Caco-2 (cell line): ENCODE data around the gene PADI6. TPM values are rescaled to one million over a fixed set of nuclear protein-coding genes. Genes with fewer than 3 reads are reported as not detected.

Experiments used
- BruUV-seq: library from RNA; stranded (reverse); fragments of 400-500 nt; replicated peaks from 2 replicates; lab custom pipeline; 2021; lab: Mats Ljungman, UMichigan
- CTCF ChIA-PET: fragments of 300-600 bp; sonication (Branson Sonifier 250); formaldehyde crosslinking; loops from one replicate; lab custom pipeline; 2022; ENCODE audit warnings: antibody characterized with exemption; lab: Charles Lee
- POLR2A ChIA-PET: fragments of 300-600 bp; sonication (Branson Sonifier 250); formaldehyde crosslinking; loops from one replicate; lab custom pipeline; 2022; ENCODE audit warnings: antibody characterized with exemption; lab: Charles Lee
- DNase-seq, 2 experiments: peaks; one replicate each; pipeline versions ENCODE4 v3.0.0 to v3.0.0-alpha.2; 2020 to 2022
- H3K27me3 ChIP-seq: replicated peaks from 2 replicates; pipeline ENCODE4 v1.6.0; 2011; ENCODE audit warnings: low read length; ENCODE audit not compliant: control insufficient read depth, insufficient read depth
- H3K36me3 ChIP-seq: 2 replicates; pipeline ENCODE4 v1.5.1; 2011; ENCODE audit warnings: low read length; ENCODE audit not compliant: control insufficient read depth, insufficient read depth
- H3K4me1 ChIP-seq: fragments of 250-450 bp; sonication (Bioruptor Pico); 2 replicates; pipeline ENCODE4 v1.5.1; 2020; ENCODE audit warnings: mild to moderate bottlenecking
- H3K4me3 ChIP-seq: 2 replicates; pipeline ENCODE4 v1.5.1; 2011; ENCODE audit warnings: low read depth, mild to moderate bottlenecking, control low read depth, low read length
- H3K9me3 ChIP-seq: fragments of 250-450 bp; sonication (Bioruptor Pico); 2 replicates; pipeline ENCODE4 v1.5.1; 2020; ENCODE audit warnings: mild to moderate bottlenecking, moderate library complexity
- H3K27ac Mint-ChIP-seq: one replicate; pipeline ENCODE4 v1.8.0; 2022; ENCODE audit warnings: mixed read lengths; ENCODE audit not compliant: unreplicated experiment
- H3K27me3 Mint-ChIP-seq: one replicate; pipeline ENCODE4 v1.8.0; 2022; ENCODE audit warnings: mixed read lengths; ENCODE audit not compliant: insufficient read depth, unreplicated experiment
- H3K36me3 Mint-ChIP-seq: one replicate; pipeline ENCODE4 v1.8.0; 2022; ENCODE audit warnings: mild to moderate bottlenecking, mixed read lengths; ENCODE audit not compliant: insufficient read depth, unreplicated experiment
- H3K4me1 Mint-ChIP-seq: one replicate; pipeline ENCODE4 v1.8.0; 2022; ENCODE audit warnings: low read depth, mixed read lengths; ENCODE audit not compliant: unreplicated experiment
- H3K4me3 Mint-ChIP-seq: one replicate; pipeline ENCODE4 v1.8.0; 2022; ENCODE audit warnings: mild to moderate bottlenecking, moderate library complexity, mixed read lengths; ENCODE audit not compliant: unreplicated experiment
- H3K9me3 Mint-ChIP-seq: one replicate; pipeline ENCODE4 v1.8.0; 2022; ENCODE audit warnings: mixed read lengths; ENCODE audit not compliant: unreplicated experiment
- intact Hi-C: fragments of 100-400 bp; cut with micrococcal nuclease; formaldehyde crosslinking; loops from one replicate; pipeline ENCODE4 v1.10.0; 2022; ENCODE audit not compliant: unreplicated experiment
- total RNA-seq: library from RNA; stranded (reverse); gene quantifications from 2 replicates; pipeline ENCODE4 v1.2.3, GENCODE V29; 2022
- TF ChIP-seq, protein P1 (sequence below), 2 experiments: fragments of 200-600 bp in 1 of 2; IDR thresholded peaks; 1 replicate in 1 of 2; 2 replicates in 1 of 2; pipeline versions ENCODE4 v1.5.1 to v1.8.0; 2011 to 2022; ENCODE audit warnings: antibody characterized with exemption in 1 of 2, control low read depth in 1 of 2, inconsistent platforms in 1 of 2, low read depth in 1 of 2, low read length in 1 of 2, mild to moderate bottlenecking in 1 of 2, moderate library complexity in 1 of 2; ENCODE audit not compliant: insufficient read depth in 1 of 2, severe bottlenecking in 1 of 2, unreplicated experiment in 1 of 2

PADI6 gene
- total RNA-seq, 1 experiment from 2014 or later, result not detected

DNA sequence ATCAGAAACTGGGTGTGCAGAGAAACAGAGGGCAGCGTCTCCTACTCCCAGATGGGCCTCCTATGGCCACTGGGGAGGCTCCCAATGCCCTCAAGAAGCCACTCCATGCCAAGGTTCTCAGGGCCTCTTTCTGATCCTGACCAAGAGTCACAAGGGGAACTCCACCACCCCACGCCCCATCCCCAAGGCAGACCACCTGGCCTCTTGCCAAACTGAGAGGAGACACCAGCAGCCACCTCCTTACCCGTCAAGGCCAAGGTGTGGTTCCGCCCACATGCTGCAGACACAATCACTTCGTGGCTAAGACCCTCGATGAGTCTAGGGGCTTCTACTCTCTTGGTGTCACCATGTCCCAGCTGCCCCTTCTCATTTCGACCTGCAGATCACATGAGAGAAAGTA is 50.5 kb downstream of the PADI6 start:
- intact Hi-C loops, result no loop called here
- H3K4me3 Mint-ChIP-seq, result no peak overlapping the region
- Histone ChIP-seq H3K27me3 (no peaks in the 10 kb centered on the region), H3K9me3 (no peaks in the 10 kb centered on the region), H3K4me3 (no peak overlapping the region), H3K36me3 (peaks cover 3% of the 10 kb centered on the region), H3K4me1 (no peaks in the 10 kb centered on the region)
- TF ChIP-seq, protein P1, sequence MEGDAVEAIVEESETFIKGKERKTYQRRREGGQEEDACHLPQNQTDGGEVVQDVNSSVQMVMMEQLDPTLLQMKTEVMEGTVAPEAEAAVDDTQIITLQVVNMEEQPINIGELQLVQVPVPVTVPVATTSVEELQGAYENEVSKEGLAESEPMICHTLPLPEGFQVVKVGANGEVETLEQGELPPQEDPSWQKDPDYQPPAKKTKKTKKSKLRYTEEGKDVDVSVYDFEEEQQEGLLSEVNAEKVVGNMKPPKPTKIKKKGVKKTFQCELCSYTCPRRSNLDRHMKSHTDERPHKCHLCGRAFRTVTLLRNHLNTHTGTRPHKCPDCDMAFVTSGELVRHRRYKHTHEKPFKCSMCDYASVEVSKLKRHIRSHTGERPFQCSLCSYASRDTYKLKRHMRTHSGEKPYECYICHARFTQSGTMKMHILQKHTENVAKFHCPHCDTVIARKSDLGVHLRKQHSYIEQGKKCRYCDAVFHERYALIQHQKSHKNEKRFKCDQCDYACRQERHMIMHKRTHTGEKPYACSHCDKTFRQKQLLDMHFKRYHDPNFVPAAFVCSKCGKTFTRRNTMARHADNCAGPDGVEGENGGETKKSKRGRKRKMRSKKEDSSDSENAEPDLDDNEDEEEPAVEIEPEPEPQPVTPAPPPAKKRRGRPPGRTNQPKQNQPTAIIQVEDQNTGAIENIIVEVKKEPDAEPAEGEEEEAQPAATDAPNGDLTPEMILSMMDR (IDR thresholded peaks at IDR 0.05; ENCODE audit: insufficient read depth in 1 of 2, low read depth in 1 of 2, low read length in 1 of 2, severe bottlenecking in 1 of 2, unreplicated experiment in 1 of 2), result no peak
- H3K9me3 Mint-ChIP-seq, result no peaks in the 10 kb centered on the region
- ChIA-PET CTCF (no interaction called here), POLR2A (no interaction called here)
- no peak for DNase-seq
- peaks cover 94% of the 10 kb centered on the region for H3K36me3 Mint-ChIP-seq
- BruUV-seq, result no TSS peak
- no peak overlapping the region for H3K27ac Mint-ChIP-seq
- H3K27me3 Mint-ChIP-seq, result no peaks in the 10 kb centered on the region
- no peaks in the 10 kb centered on the region for H3K4me1 Mint-ChIP-seq

DNA sequence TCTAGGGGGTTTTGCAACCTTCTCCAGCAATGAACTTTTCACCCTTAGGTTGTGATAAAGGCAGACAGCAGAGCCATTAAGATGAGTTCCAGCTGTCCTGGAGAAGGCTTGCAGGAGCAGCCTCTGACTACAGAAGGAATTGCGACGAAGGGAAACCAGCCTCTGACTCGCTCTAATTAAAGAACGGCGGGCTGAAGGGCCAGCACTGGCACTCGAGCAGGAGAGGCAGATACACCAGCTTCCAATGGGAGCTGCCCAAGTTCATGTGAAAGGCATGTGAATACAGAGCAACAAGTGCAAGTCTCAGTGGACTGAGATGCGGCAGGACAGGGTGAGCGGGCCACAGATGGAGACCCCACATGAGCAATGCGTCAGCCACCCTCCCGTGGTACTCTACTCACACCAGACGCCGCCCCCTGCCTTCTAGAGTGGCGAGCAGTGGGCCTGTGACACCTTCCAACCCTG is 51.8 kb downstream of the PADI6 start:
- Mint-ChIP-seq H3K27me3 (no peaks in the 10 kb centered on the region), H3K4me1 (no peaks in the 10 kb centered on the region), H3K4me3 (no peak overlapping the region), H3K9me3 (no peaks in the 10 kb centered on the region), H3K36me3 (peaks cover 91% of the 10 kb centered on the region), H3K27ac (no peak overlapping the region)
- no peak overlapping the region for H3K4me3 ChIP-seq
- no TSS peak for BruUV-seq
- no peaks in the 10 kb centered on the region for H3K4me1 ChIP-seq
- peaks cover 3% of the 10 kb centered on the region; the same call in 1 of the 2 replicates for H3K36me3 ChIP-seq
- ChIA-PET CTCF (no interaction called here), POLR2A (no interaction called here)
- no peaks in the 10 kb centered on the region for H3K9me3 ChIP-seq
- no peaks in the 10 kb centered on the region for H3K27me3 ChIP-seq
- TF ChIP-seq, protein P1 (IDR thresholded peaks at IDR 0.05; ENCODE audit: insufficient read depth in 1 of 2, low read depth in 1 of 2, low read length in 1 of 2, severe bottlenecking in 1 of 2, unreplicated experiment in 1 of 2), result no peak
- intact Hi-C loops, result no loop called here
- no peak for DNase-seq

DNA sequence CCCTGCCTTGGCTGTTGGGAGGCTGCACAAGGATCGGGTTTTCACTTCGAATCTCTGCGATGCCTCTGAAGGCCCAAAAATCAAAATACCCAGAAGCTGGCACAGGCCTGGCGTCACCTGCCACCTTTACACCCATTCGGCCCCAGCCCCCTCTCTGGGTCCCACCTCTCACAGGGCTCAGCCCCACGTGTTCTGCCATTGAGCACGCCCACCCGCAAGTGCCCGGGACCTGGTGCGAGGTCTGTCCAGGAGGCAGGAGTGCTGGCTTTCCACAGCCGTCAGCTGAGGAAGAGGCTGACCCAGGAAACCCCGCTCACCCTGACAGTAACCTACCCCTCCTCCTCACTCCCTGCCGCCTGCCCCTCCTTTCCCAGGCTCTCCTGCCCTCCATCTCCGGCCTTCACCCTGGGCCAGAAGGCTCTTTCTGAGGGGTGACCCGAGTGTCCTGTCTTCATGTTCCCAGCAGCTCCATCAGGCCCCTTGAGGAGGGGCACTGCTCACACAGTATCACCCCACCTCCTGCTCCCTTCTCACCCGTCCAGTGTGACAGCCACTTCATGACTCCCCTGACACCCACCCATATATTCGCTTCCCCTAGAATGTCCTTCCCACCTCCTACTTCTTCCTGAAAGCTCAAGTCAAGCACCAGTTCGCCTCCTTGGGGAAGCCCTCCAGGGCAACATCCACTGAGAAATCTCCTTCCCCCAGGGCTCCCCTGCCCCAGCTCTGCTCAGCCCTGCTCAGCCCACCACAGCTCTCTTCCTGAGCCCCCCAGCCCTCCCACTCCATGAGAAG is 54.0 kb downstream of the PADI6 start:
- BruUV-seq, result no TSS peak
- ChIA-PET CTCF (no interaction called here), POLR2A (no interaction called here)
- H3K27me3 Mint-ChIP-seq, result no peaks in the 10 kb centered on the region
- Histone ChIP-seq H3K27me3 (no peaks in the 10 kb centered on the region), H3K9me3 (no peaks in the 10 kb centered on the region), H3K4me1 (no peaks in the 10 kb centered on the region), H3K36me3 (peaks cover 1% of the 10 kb centered on the region; the same call in 1 of the 2 replicates), H3K4me3 (no peak overlapping the region)
- H3K27ac Mint-ChIP-seq, result no peak overlapping the region
- no peak for DNase-seq
- H3K4me1 Mint-ChIP-seq, result no peaks in the 10 kb centered on the region
- H3K9me3 Mint-ChIP-seq, result no peaks in the 10 kb centered on the region
- TF ChIP-seq, protein P1 (IDR thresholded peaks at IDR 0.05; ENCODE audit: insufficient read depth in 1 of 2, low read depth in 1 of 2, low read length in 1 of 2, severe bottlenecking in 1 of 2, unreplicated experiment in 1 of 2), result no peak
- peaks cover 88% of the 10 kb centered on the region for H3K36me3 Mint-ChIP-seq
- no peak overlapping the region for H3K4me3 Mint-ChIP-seq
- intact Hi-C loops, result no loop called here
